Astrocyte (in vitro differentiated cells and primary cell): ENCODE data around the gene SNCG.

ENCODE experiments used
- EZH2 ChIP-seq: IDR thresholded peaks from 2 replicates; pipeline ENCODE4 v1.6.1; 2012; ENCODE audit warnings: mild to moderate bottlenecking, low read length, inconsistent platforms; ENCODE audit not compliant: insufficient read depth
- TF ChIP-seq, protein P1 (sequence below): IDR thresholded peaks from 2 replicates; pipeline ENCODE4 v1.5.1; 2011; ENCODE audit warnings: low read depth, mild to moderate bottlenecking, inconsistent platforms, low read length, moderate library complexity; ENCODE audit not compliant: insufficient read depth

DNA sequence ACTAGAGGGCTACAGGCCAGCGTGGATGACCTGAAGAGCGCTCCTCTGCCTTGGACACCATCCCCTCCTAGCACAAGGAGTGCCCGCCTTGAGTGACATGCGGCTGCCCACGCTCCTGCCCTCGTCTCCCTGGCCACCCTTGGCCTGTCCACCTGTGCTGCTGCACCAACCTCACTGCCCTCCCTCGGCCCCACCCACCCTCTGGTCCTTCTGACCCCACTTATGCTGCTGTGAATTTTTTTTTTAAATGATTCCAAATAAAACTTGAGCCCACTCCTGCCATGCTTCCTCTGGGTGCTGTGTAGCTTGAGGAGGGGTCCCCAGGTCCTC, 4.5 kb downstream of the SNCG start:
- TF ChIP-seq, protein P1, sequence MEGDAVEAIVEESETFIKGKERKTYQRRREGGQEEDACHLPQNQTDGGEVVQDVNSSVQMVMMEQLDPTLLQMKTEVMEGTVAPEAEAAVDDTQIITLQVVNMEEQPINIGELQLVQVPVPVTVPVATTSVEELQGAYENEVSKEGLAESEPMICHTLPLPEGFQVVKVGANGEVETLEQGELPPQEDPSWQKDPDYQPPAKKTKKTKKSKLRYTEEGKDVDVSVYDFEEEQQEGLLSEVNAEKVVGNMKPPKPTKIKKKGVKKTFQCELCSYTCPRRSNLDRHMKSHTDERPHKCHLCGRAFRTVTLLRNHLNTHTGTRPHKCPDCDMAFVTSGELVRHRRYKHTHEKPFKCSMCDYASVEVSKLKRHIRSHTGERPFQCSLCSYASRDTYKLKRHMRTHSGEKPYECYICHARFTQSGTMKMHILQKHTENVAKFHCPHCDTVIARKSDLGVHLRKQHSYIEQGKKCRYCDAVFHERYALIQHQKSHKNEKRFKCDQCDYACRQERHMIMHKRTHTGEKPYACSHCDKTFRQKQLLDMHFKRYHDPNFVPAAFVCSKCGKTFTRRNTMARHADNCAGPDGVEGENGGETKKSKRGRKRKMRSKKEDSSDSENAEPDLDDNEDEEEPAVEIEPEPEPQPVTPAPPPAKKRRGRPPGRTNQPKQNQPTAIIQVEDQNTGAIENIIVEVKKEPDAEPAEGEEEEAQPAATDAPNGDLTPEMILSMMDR, result no peak
- no peak for TF ChIP-seq EZH2
